ENCODE measurements around the gene CARMIL3. TPM values are rescaled to one million over a fixed set of nuclear protein-coding genes. Genes with fewer than 3 reads are reported as not detected.

Gene CARMIL3
- total RNA-seq, 1 experiment from 2014 or later = 0.71 TPM

- ATAC-seq = no peak
- RAD21 ChIA-PET (ENCODE audit: low non-redundant PET in 1 of 2, low total read pairs in 2 of 2, uncharacterized antibody in 2 of 2, unreplicated experiment in 2 of 2) = no interaction called here
- Histone ChIP-seq H3K9me3 (ENCODE audit: control insufficient read depth in 1 of 2, insufficient read depth in 1 of 2, low read depth in 1 of 2, low read length in 2 of 2) (no peaks in the 10 kb centered on the region), H3K9me2 (ENCODE audit: insufficient read depth) (no peaks in the 10 kb centered on the region), H4K20me1 (ENCODE audit: insufficient read depth) (no peaks in the 10 kb centered on the region), H3K9ac (ENCODE audit: low read length) (no peak overlapping the region), H3K36me3 (ENCODE audit: control insufficient read depth in 1 of 2, insufficient read depth in 2 of 2, low read length in 2 of 2) (no peaks in the 10 kb centered on the region), H3K4me3 (replicated peaks in 1 of 2; ENCODE audit: low read depth in 1 of 2, low read length in 2 of 2) (no peak overlapping the region), H3K79me2 (ENCODE audit: insufficient read depth, low read length) (no peaks in the 10 kb centered on the region), H3K27ac (ENCODE audit: low read depth, low read length) (no peak overlapping the region), H3K27me3 (ENCODE audit: insufficient read depth, low read length) (peaks cover 7% of the 10 kb centered on the region; the same call in 1 of the 2 replicates), H3K4me1 (ENCODE audit: control insufficient read depth in 1 of 2, insufficient read depth in 2 of 2, low read length in 2 of 2) (no peaks in the 10 kb centered on the region; a peak in 1 of 4 replicates), H2AFZ (ENCODE audit: low read depth, low read length, poor library complexity, severe bottlenecking) (no peak overlapping the region), H3K4me2 (ENCODE audit: low read length) (no peak overlapping the region)
- BruUV-seq (replicated peaks) = no TSS peak
- TF ChIP-seq CBX3 (IDR thresholded peaks at IDR 0.05; ENCODE audit: low read depth) (no peak), ZBTB33 (IDR thresholded peaks at IDR 0.05; ENCODE audit: extremely low read depth, insufficient replicate concordance, low read length) (no peak)
- DNase-seq (ENCODE audit: low read depth, low spot score) = no peak
- CTCF ChIA-PET = interaction anchor here (1.1 to 1.8 kb wide), 2 partner anchors 12 to 38 kb away, joined by 3 to 4 read pairs; no protein-coding TSS in a partner anchor
- intact Hi-C loops (cut with micrococcal nuclease) = no loop called here
- POLR2A ChIA-PET = no interaction called here
Measured at GRCh38 chr14:24070285-24071143, 18.7 kb downstream of the CARMIL3 start.

- H3K79me2 ChIP-seq (ENCODE audit: insufficient read depth, low read length) = no peaks in the 10 kb centered on the region
- no peaks in the 10 kb centered on the region for H3K9me2 ChIP-seq (ENCODE audit: insufficient read depth)
- H3K36me3 ChIP-seq (ENCODE audit: control insufficient read depth in 1 of 2, insufficient read depth in 2 of 2, low read length in 2 of 2) = no peaks in the 10 kb centered on the region
- H3K9ac ChIP-seq (ENCODE audit: low read length) = no peak within 1 kb of the TSS
- ChIA-PET RAD21 (ENCODE audit: low non-redundant PET in 1 of 2, low total read pairs in 2 of 2, uncharacterized antibody in 2 of 2, unreplicated experiment in 2 of 2) (no interaction called here), POLR2A (no interaction called here), CTCF (interaction anchor here (1.1 kb wide), 1 partner anchor 13 kb away, joined by 3 read pairs; no protein-coding TSS in a partner anchor)
- ATAC-seq (no peak), DNase-seq (ENCODE audit: low read depth, low spot score) (no peak)
- H3K4me2 ChIP-seq (ENCODE audit: low read length) = no peak within 1 kb of the TSS
- H3K4me3 ChIP-seq (replicated peaks in 1 of 2; ENCODE audit: low read depth in 1 of 2, low read length in 2 of 2) = no peak within 1 kb of the TSS
- H3K27ac ChIP-seq (ENCODE audit: low read depth, low read length) = no peak within 1 kb of the TSS
- intact Hi-C loops (cut with micrococcal nuclease) = no loop called here
- no peaks in the 10 kb centered on the region for H4K20me1 ChIP-seq (ENCODE audit: insufficient read depth)
- no peaks in the 10 kb centered on the region for H3K9me3 ChIP-seq (ENCODE audit: control insufficient read depth in 1 of 2, insufficient read depth in 1 of 2, low read depth in 1 of 2, low read length in 2 of 2)
- BruUV-seq (replicated peaks) = no TSS peak
- peaks cover 0 to 2% of the 10 kb centered on the region in 2 experiments; a peak in 1 of 4 replicates for H3K4me1 ChIP-seq (ENCODE audit: control insufficient read depth in 1 of 2, insufficient read depth in 2 of 2, low read length in 2 of 2)
- peaks cover 7% of the 10 kb centered on the region; the same call in 1 of the 2 replicates for H3K27me3 ChIP-seq (ENCODE audit: insufficient read depth, low read length)
- no peak for TF ChIP-seq ATF3 (IDR thresholded peaks at IDR 0.05)
- no peak for TF ChIP-seq MAX (IDR thresholded peaks at IDR 0.05)
- TF ChIP-seq REST (IDR thresholded peaks at IDR 0.05; ENCODE audit: low read depth) = no peak
- TF ChIP-seq YY1 (IDR thresholded peaks at IDR 0.05; ENCODE audit: extremely low read depth, insufficient replicate concordance, low read depth, low read length) = no peak
- H2AFZ ChIP-seq (ENCODE audit: low read depth, low read length, poor library complexity, severe bottlenecking) = no peak within 1 kb of the TSS
Measured at GRCh38 chr14:24071144-24071697, 19.4 kb downstream of the CARMIL3 start, which contains the start of gene CPNE6. CPNE6 (plus strand) TSS chr14:24071562; CDS start chr14:24072937, 1,375 bp downstream.

Measured in HCT116 (cell line).